Hepatocyte (in vitro differentiated cells): ENCODE results near the gene ZDHHC9. TPM values are rescaled to one million over a fixed set of nuclear protein-coding genes. Genes with fewer than 3 reads are reported as not detected.
A peak's percentile ranks its signal among the peaks of the same experiment; 100 is the strongest.

Experiments used
- DNase-seq: peaks from one replicate; pipeline ENCODE4 v3.0.0-alpha.2; 2016; ENCODE audit warnings: low spot score
- H2AFZ ChIP-seq: fragments of 200-600 bp; sonication (generic); 2 replicates; pipeline ENCODE4 v1.6.0; 2016; ENCODE audit warnings: antibody characterized with exemption, mild to moderate bottlenecking
- H3K27ac ChIP-seq: fragments of 200-600 bp; sonication (generic); 2 replicates; pipeline ENCODE4 v1.5.1; 2016; ENCODE audit warnings: mild to moderate bottlenecking
- H3K27me3 ChIP-seq: fragments of 200-600 bp; sonication (generic); 2 replicates; pipeline ENCODE4 v1.6.1; 2016
- H3K36me3 ChIP-seq: fragments of 200-600 bp; sonication (generic); replicated peaks from 2 replicates; pipeline ENCODE4 v1.5.1; 2016; ENCODE audit warnings: low read depth; ENCODE audit not compliant: insufficient read depth
- H3K4me1 ChIP-seq: fragments of 200-600 bp; sonication (generic); 2 replicates; pipeline ENCODE4 v1.5.1; 2016; ENCODE audit warnings: mild to moderate bottlenecking, moderate library complexity; ENCODE audit not compliant: insufficient read depth
- H3K4me2 ChIP-seq: fragments of 200-600 bp; sonication (generic); 2 replicates; pipeline ENCODE4 v1.6.0; 2016
- H3K4me3 ChIP-seq: fragments of 200-600 bp; sonication (generic); 2 replicates; pipeline ENCODE4 v1.5.1; 2016; ENCODE audit warnings: mild to moderate bottlenecking
- H3K79me2 ChIP-seq: fragments of 200-600 bp; sonication (generic); 2 replicates; pipeline ENCODE4 v1.6.0; 2017; ENCODE audit warnings: mild to moderate bottlenecking
- H3K9me2 ChIP-seq: fragments of 200-600 bp; sonication (generic); replicated peaks from 2 replicates; pipeline ENCODE4 v1.6.0; 2017; ENCODE audit warnings: mild to moderate bottlenecking; ENCODE audit not compliant: insufficient read depth
- H3K9me3 ChIP-seq: fragments of 200-600 bp; sonication (generic); 2 replicates; pipeline ENCODE4 v1.5.1; 2016; ENCODE audit warnings: low read depth, mild to moderate bottlenecking
- H4K20me1 ChIP-seq: fragments of 200-600 bp; sonication (generic); 2 replicates; pipeline ENCODE4 v1.6.0; 2016; ENCODE audit warnings: mild to moderate bottlenecking; ENCODE audit not compliant: insufficient read depth, poor library complexity, severe bottlenecking
- CTCF ChIP-seq: fragments of 200-600 bp; sonication (generic); IDR thresholded peaks from 2 replicates; pipeline ENCODE4 v1.5.1; 2016; ENCODE audit warnings: antibody characterized with exemption, mild to moderate bottlenecking; ENCODE audit not compliant: poor library complexity
- EZH2 ChIP-seq: fragments of 200-600 bp; sonication (generic); IDR thresholded peaks from 2 replicates; pipeline ENCODE4 v1.6.1; 2016; ENCODE audit warnings: antibody characterized with exemption, mild to moderate bottlenecking, borderline replicate concordance
- EZH2phosphoT487 ChIP-seq: fragments of 200-600 bp; sonication (generic); IDR thresholded peaks from one replicate; pipeline ENCODE4 v1.6.1; 2018; ENCODE audit warnings: antibody characterized with exemption, mild to moderate bottlenecking, low read depth, moderate library complexity; ENCODE audit not compliant: unreplicated experiment, severe bottlenecking
- WGBS: methylation state at CpG from one replicate; pipeline ENCODE4 v1.1.6; 2016; ENCODE audit warnings: low lambda C conversion rate; ENCODE audit errors: missing lambda C conversion rate; 5-methylcytosine and 5-hydroxymethylcytosine counted together
- polyA plus RNA-seq: library from polyadenylated mRNA; unstranded; fragments of >200 nt; fragmentation: Nextera tagmentation; extraction: Ambion mirVana; gene quantifications from 2 replicates; pipeline ENCODE4 v1.2.1, GENCODE V29; 2016
- total RNA-seq: library from RNA; depleted of rRNA; stranded (reverse); fragments of >200 nt; gene quantifications from 2 replicates; pipeline ENCODE4 v1.2.3, GENCODE V29; 2014

The ZDHHC9 gene
- total and polyA plus RNA-seq, 2 experiments from 2014 or later: 48.6 TPM

GRCh38 chrX:129824620-129825019 lies 19.1 kb downstream of the ZDHHC9 start:
- WGBS: 95% methylated on average over 4 of the region's 4 CpGs
- H3K4me1 ChIP-seq: no peaks in the 10 kb centered on the region
- H3K9me3 ChIP-seq: no peaks in the 10 kb centered on the region
- H4K20me1 ChIP-seq: no peaks in the 10 kb centered on the region
- no peak overlapping the region for H2AFZ ChIP-seq
- TF ChIP-seq CTCF (no peak), EZH2 (no peak), EZH2phosphoT487 (no peak)
- no peaks in the 10 kb centered on the region for H3K79me2 ChIP-seq
- no peak overlapping the region for H3K27ac ChIP-seq
- H3K27me3 ChIP-seq: no peaks in the 10 kb centered on the region
- no peak overlapping the region for H3K4me3 ChIP-seq
- DNase-seq: no peak
- no peaks in the 10 kb centered on the region for H3K36me3 ChIP-seq
- no peak overlapping the region for H3K4me2 ChIP-seq
- no peaks in the 10 kb centered on the region for H3K9me2 ChIP-seq

- H2AFZ ChIP-seq: no peak overlapping the region
- no peak overlapping the region for H3K4me2 ChIP-seq
- no peaks in the 10 kb centered on the region for H3K4me1 ChIP-seq
- no peaks in the 10 kb centered on the region for H3K36me3 ChIP-seq
- DNase-seq: no peak
- WGBS: 82% methylated on average over 6 of the region's 6 CpGs
- H3K9me2 ChIP-seq: no peaks in the 10 kb centered on the region
- H3K9me3 ChIP-seq: no peaks in the 10 kb centered on the region
- no peaks in the 10 kb centered on the region for H3K27me3 ChIP-seq
- no peak for TF ChIP-seq EZH2phosphoT487
- TF ChIP-seq CTCF: no peak
- no peak for TF ChIP-seq EZH2
- H3K79me2 ChIP-seq: no peaks in the 10 kb centered on the region
- H4K20me1 ChIP-seq: no peaks in the 10 kb centered on the region
- H3K27ac ChIP-seq: no peak overlapping the region
- no peak overlapping the region for H3K4me3 ChIP-seq
These were observed 20.2 kb downstream of the ZDHHC9 start for GRCh38 chrX:129823522-129823921.

GRCh38 chrX:129823115-129823514 lies 20.6 kb downstream of the ZDHHC9 start:
- Histone ChIP-seq H3K4me3 (no peak overlapping the region), H4K20me1 (no peaks in the 10 kb centered on the region), H3K4me2 (no peak overlapping the region), H3K9me3 (no peaks in the 10 kb centered on the region), H3K9me2 (no peaks in the 10 kb centered on the region), H3K36me3 (no peaks in the 10 kb centered on the region), H3K79me2 (no peaks in the 10 kb centered on the region), H3K27ac (no peak overlapping the region), H3K27me3 (no peaks in the 10 kb centered on the region), H2AFZ (no peak overlapping the region), H3K4me1 (no peaks in the 10 kb centered on the region)
- peak; percentile 56 for DNase-seq
- TF ChIP-seq EZH2 (no peak), EZH2phosphoT487 (no peak), CTCF (peak; percentile 44)
- 74% methylated on average over 2 of the region's 2 CpGs for WGBS

- Histone ChIP-seq H4K20me1 (no peaks in the 10 kb centered on the region), H3K4me3 (no peak overlapping the region), H3K27me3 (no peaks in the 10 kb centered on the region), H3K79me2 (no peaks in the 10 kb centered on the region), H3K4me2 (no peak overlapping the region), H3K4me1 (no peaks in the 10 kb centered on the region), H3K36me3 (no peaks in the 10 kb centered on the region), H3K9me3 (no peaks in the 10 kb centered on the region), H2AFZ (no peak overlapping the region), H3K9me2 (no peaks in the 10 kb centered on the region), H3K27ac (no peak overlapping the region)
- no peak for TF ChIP-seq CTCF
- TF ChIP-seq EZH2: no peak
- no peak for TF ChIP-seq EZH2phosphoT487
- 78% methylated on average over 2 of the region's 2 CpGs for WGBS
- no peak for DNase-seq
These were observed 25.6 kb downstream of the ZDHHC9 start for GRCh38 chrX:129818123-129818522.
